ENCODE results near the gene IGSF9.

Gene IGSF9

DNA sequence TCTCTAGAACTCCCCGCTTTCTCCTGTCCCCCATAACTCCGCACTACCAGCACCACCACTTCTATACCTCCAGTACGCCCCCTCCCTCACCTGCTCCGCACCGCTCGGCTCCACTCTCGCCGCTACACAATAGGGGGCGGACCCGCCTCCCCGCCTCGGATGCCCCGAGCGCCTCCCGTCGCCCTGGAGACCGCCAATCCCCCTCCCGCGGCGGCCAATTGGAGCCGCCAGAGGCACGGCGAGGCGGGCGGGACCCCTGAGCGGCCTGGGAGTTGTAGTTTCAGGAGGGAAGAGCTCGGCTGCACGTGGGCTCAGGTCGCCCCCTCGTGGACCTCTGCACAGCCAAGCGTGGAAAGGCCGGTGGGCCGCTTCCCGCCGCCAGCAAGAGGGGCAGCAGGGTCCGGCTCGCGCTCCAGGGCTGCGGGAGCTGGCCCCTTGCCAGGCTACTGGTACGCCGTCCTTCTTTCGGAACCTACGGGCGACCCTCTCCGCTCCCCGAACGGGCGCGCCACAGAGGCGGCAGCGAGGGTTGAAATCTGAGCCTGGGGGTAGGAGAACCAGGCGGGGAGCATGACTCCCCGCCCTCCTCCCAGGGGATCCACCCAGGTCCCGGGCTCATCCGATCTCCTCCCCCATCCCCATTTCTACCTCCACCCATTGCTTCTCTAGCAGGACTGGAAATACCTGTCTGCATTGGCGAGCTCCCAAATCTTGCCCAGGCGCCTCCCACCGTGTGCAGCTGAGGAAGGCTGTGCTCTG lies at the start of gene IGSF9:
Gene IGSF9, minus strand, starts transcription at position 131 of the 759 bp plus-strand sequence. CDS start 2,159 bp downstream, outside the sequence.
- peak; percentile 93 for DNase-seq

- DNase-seq: no peak
These were observed 49.5 kb upstream of the IGSF9 start for GRCh38 chr1:159994896-159995295.

DNA sequence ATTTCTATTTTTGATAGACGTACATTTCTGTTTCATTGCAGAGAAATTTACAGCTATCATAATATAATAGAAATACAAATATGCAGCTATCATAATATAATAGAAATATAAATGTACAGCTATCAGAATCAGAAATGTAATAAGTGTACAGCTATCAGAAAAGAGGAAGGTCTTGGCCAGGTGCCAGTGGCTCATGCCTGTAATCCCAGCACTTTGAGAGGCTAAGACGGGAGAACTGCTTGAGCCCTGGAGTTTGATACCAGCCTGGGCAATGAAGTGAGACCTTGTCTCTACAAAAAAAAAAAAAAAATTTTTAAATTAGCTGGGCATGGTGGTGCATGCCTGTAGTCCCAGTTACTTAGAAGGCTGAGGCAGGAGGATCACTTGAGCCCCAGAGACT lies 48.5 kb upstream of the IGSF9 start:
- DNase-seq: no peak

DNA sequence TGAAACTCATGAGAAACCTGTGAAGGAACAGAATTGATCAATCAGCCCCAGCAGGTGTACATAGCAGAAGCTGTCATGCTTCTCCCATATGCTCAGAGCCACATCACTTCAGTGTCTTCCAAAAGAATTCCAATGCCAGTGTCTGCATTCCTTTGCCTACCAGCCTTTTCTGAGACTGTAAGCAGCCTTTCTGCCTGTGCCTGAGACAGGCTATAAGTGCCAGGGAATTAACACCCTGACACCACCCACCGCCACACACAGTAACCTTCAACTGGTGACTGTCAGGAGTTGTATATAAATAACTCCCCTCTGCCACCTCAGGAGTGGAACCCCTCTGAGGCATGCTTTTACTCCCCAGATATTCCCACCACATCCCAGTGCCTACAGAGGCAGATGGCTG lies 46.7 kb upstream of the IGSF9 start:
- DNase-seq: no peak

- peak; percentile 23 for DNase-seq
These were observed 46.1 kb upstream of the IGSF9 start for GRCh38 chr1:159991513-159991912.

DNA sequence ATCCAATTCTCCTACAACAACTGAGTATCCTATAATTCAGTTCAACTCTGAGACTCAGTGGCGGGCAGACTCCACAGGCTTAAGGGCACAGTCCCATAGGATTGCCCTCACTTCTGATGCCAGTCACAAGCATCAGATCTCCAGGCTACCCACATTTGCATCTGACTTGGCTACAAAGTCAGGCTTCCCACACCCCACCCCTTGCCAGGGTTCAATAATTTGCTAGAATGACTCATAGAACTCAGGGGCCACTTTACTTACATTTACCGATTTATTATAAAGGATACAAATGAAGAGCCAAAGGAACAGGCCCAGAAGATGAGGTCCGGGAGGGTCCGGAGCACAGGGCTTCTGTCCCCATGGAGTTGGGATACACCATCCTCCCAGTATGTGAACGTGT lies 44.6 kb upstream of the IGSF9 start:
- no peak for DNase-seq

DNA sequence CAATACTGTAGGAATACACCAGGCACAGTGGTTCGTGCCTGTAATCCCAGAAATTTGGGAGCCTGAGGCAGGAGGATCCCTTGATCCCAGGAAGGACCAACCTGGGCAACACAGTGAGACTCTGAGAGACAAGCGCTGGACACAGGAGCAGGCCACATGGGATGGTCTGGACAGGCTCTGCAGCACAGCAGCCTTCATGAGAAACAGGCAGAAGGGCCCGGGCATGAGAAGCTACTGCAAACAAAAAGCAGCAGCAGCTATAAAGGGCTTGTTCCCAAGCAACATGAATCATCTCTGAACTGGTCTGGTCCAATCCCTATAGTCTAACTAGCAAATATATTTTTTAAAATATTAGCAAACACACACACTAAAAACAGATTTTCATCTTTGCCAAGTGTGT lies 44.2 kb upstream of the IGSF9 start:
- no peak for DNase-seq

DNA sequence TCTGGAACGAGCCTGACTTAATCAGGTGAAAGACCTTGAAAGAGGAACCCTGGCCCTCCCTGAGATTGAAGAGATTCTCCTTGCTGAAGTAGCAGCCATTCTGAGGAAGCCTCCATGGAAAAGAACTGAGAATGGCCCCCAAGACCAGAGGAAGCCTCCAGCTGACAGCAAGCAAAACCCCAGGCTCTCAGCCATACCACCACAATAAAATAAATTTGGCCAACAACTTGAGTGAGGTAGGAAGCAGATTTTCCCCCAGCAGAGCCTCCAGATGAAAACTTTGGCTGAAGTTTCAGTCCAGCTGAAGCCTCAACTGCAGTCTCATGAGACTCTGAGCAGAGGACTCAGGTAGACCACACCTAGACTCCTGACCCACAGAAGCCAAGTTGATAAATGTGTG lies 42.6 kb upstream of the IGSF9 start:
- DNase-seq: no peak

DNA sequence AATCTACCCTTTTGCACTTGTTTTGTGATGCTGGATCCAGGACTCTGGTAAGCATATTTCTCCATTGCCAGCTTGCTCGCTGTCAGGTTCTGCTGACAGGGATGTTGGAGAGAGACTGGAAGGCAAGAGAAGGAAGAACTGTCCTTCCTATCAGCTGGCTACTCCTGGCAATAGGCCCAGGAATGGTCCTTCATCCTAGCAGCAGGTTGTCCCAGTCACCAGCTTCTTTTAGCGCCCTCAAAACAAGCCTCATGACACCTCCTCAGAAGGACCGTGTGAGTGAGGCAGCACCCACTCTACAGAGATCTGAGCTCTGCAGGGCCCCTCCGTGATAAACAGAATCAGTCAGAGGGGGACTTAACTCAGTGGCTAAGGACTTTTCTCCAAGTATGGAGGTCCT lies 41.8 kb upstream of the IGSF9 start:
- no peak for DNase-seq

GRCh38 chr1:159986531-159986930 lies 41.1 kb upstream of the IGSF9 start:
- no peak for DNase-seq

DNA sequence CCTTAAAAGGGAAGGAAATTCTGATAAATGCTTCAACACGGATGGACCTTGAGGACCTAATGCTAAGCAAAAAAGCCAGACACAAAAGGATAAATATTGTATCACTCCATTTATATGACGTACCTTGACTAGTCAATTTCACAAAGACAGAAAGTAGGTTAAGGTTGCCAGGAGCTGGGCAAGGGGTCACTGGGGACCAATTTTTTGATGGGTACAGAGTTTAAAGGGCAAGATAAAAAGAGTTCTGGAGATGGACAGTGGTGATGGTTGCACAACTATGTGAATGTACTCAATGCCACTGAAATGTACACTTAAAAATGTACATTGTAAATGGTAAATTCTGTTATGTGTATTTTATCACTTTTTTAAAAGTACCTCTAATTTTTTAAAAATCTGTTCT lies 40.7 kb upstream of the IGSF9 start:
- no peak for DNase-seq

DNA sequence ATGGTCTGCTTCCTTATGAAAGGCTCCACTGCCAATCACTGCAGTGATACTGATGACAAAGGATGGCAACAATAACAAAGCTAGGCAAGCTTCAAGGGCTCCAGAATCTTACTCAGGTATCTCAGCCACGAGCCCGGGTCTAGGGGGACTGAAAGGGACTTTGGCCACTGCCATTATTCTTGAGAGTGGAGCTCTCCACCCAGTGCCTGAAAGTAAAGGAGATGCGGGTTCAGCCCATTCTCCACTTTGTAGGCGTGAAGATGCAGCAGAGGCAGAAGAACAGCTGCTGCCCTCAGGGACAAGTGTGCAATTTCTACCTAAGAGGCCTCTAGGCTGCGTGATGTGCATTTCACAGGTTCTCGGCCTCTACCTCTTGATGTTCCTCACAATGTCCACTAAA lies 40.1 kb upstream of the IGSF9 start:
- DNase-seq: no peak

GRCh38 chr1:159983681-159984080 lies 38.3 kb upstream of the IGSF9 start:
- DNase-seq: no peak

GRCh38 chr1:159982280-159982679 lies 36.9 kb upstream of the IGSF9 start:
- no peak for DNase-seq

GRCh38 chr1:159981351-159982055 lies 36.1 kb upstream of the IGSF9 start:
- no peak for DNase-seq

DNA sequence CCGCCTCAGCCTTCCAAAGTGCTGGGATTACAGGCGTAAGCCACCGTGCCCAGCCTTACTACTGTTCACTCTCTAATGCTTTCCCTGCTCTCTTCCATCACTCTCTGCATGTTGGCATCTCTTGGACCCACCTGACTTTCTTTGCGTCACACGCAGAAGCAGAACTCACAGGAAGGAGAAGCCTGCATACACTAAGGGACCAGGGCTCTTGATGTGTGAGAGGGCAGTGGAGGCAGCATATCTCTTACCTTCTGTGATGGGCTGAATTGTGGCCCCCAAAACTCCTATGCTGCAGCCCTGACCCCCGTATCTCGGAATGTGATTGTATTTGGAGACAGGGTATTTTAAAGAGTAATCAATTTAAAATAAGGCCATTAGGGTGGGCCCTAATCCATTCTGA lies 35.4 kb upstream of the IGSF9 start:
- no peak for DNase-seq

DNA sequence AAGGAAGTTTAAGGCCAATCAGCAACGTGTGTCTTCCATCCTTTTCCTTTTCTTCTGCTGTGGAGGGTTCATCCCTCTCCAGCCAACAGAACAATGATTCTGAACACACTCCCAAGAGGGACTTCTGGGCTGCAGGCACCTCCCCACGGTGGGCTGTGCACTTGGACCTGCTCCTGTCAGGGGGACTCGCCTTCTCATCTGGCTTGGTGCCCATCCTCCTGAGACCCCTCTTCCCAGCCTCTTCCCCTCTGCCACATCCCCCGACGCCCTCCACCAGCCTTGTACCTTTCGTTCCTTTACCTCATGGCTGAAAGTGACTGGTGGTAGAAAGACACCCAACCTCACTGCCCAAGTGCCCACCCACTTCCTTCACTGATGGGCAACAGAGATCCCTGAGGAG lies 34.7 kb upstream of the IGSF9 start:
- no peak for DNase-seq

GRCh38 chr1:159979257-159979656 lies 33.8 kb upstream of the IGSF9 start:
- DNase-seq: no peak

- no peak for DNase-seq
These were observed 32.6 kb upstream of the IGSF9 start for GRCh38 chr1:159978107-159978398.

DNA sequence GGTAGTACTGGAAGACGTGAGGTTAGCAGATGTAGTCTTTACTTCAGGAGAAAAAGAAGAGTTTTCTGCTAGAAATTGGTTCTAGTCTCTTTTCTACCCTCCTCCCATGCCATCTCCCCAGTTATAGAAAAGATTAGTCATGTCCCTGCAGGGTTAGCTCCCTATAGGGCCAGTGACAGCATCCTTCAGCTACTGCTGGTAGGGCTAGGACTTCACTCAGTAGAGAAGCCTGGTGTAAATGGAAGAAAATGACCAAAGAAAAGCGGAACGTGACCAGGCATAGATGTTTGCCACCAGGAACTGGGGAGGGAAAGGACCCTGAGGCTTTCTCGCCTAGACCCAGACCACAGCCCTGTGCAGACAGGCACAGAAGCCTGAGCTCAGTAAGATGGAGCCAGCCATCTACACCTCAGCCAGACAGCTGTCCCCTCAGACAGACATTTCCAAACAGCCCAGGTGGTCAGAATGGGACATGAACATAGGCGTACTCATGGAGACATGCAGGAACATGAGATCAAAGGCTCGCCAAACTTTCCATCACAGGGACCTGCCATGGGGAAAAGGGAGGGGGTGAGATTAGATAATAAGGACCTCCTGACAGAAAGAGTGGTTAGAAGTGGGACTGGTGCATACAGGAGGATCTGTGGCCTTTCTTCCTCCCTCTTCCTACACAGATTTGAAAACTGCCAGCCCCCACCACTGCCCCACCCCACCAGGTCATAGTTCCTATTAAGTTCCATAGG lies 32.1 kb upstream of the IGSF9 start:
- DNase-seq: no peak

- DNase-seq: no peak
These were observed 29.0 kb upstream of the IGSF9 start for GRCh38 chr1:159974350-159974965.

GRCh38 chr1:159973350-159973940 lies 28.0 kb upstream of the IGSF9 start:
- DNase-seq: no peak

Data from RPMI8226 (cell line).